ENCODE measurements around the gene TAAR9. TPM values are rescaled to one million over a fixed set of nuclear protein-coding genes. Genes with fewer than 3 reads are reported as not detected.

TAAR9 gene
- total RNA-seq, 4 donors from 2014 or later, result not detected

GRCh38 chr6:132496519-132497180, 41.4 kb upstream of the TAAR9 start:
- WGBS, 2 donors (ENCODE audit: low coverage in 1 of 2), result 36 to 56% methylated on average over 3 to 4 of the region's 4 CpGs
- no peak overlapping the region for H3K4me3 ChIP-seq
- H3K27me3 ChIP-seq, result no peaks in the 10 kb centered on the region
- intact Hi-C loops (cut with DNase I; ENCODE audit: low total_unique reads) (no loop called here), in situ Hi-C loops (cut with MboI; ENCODE audit: low pct_ligation_motif_present in 1 of 4, low pct_unique_long_range_greater_than_20kb in 1 of 4, low sequenced_read_pairs in 3 of 4) (loop anchor here in 1 of 4 donors (25.0 kb wide), 1 partner anchor 584 kb away; no protein-coding TSS in a partner anchor)
- H3K9me3 ChIP-seq, result no peaks in the 10 kb centered on the region
- DNase-seq, result no peak
- TF ChIP-seq POLR2A (IDR thresholded peaks at IDR 0.05) (no peak), CTCF (IDR thresholded peaks at IDR 0.05) (no peak), EP300 (IDR thresholded peaks at IDR 0.05; ENCODE audit: low read depth) (no peak), POLR2AphosphoS5 (IDR thresholded peaks at IDR 0.05) (no peak)
- peaks cover 0 to 7% (median under 1%) of the 10 kb centered on the region in 4 donors for H3K36me3 ChIP-seq
- H3K27ac ChIP-seq, result no peak overlapping the region
- H3K4me1 ChIP-seq, result peaks cover 0 to 31% (median 0%) of the 10 kb centered on the region in 4 donors

GRCh38 chr6:132498638-132499037, 39.4 kb upstream of the TAAR9 start:
- in situ Hi-C loops (cut with MboI; ENCODE audit: low pct_ligation_motif_present in 1 of 4, low pct_unique_long_range_greater_than_20kb in 1 of 4, low sequenced_read_pairs in 3 of 4) (loop anchor here in 1 of 4 donors (25.0 kb wide), 1 partner anchor 586 kb away; no protein-coding TSS in a partner anchor), intact Hi-C loops (cut with DNase I; ENCODE audit: low total_unique reads) (no loop called here)
- Histone ChIP-seq H3K4me3 (no peak overlapping the region), H3K27ac (no peak overlapping the region), H3K27me3 (no peaks in the 10 kb centered on the region), H3K36me3 (peaks cover 0 to 22% (median 3%) of the 10 kb centered on the region in 4 donors), H3K9me3 (no peaks in the 10 kb centered on the region), H3K4me1 (peaks cover 0 to 31% (median 0%) of the 10 kb centered on the region in 4 donors)
- WGBS, 2 donors (ENCODE audit: low coverage in 1 of 2), result 82 to 88% methylated on average over 3 of the region's 3 CpGs
- DNase-seq, result no peak
- TF ChIP-seq EP300 (IDR thresholded peaks at IDR 0.05; ENCODE audit: low read depth) (no peak), POLR2AphosphoS5 (IDR thresholded peaks at IDR 0.05) (no peak), POLR2A (IDR thresholded peaks at IDR 0.05) (no peak), CTCF (IDR thresholded peaks at IDR 0.05) (no peak)

GRCh38 chr6:132499757-132500156, 38.3 kb upstream of the TAAR9 start:
- DNase-seq, result no peak
- H3K9me3 ChIP-seq, result no peaks in the 10 kb centered on the region
- H3K4me3 ChIP-seq, result no peak overlapping the region
- peaks cover 0 to 22% (median 3%) of the 10 kb centered on the region in 4 donors for H3K36me3 ChIP-seq
- H3K27me3 ChIP-seq, result no peaks in the 10 kb centered on the region
- in situ Hi-C loops (cut with MboI; ENCODE audit: low pct_ligation_motif_present in 1 of 4, low pct_unique_long_range_greater_than_20kb in 1 of 4, low sequenced_read_pairs in 3 of 4), result loop anchor here in 1 of 4 donors (25.0 kb wide), 1 partner anchor 587 kb away; no protein-coding TSS in a partner anchor
- intact Hi-C loops (cut with DNase I; ENCODE audit: low total_unique reads), result no loop called here
- TF ChIP-seq POLR2A (IDR thresholded peaks at IDR 0.05) (no peak), CTCF (IDR thresholded peaks at IDR 0.05) (no peak), POLR2AphosphoS5 (IDR thresholded peaks at IDR 0.05) (no peak), EP300 (IDR thresholded peaks at IDR 0.05; ENCODE audit: low read depth) (no peak)
- peaks cover 0 to 33% (median 5%) of the 10 kb centered on the region in 4 donors for H3K4me1 ChIP-seq
- WGBS, 2 donors (ENCODE audit: low coverage in 1 of 2), result 52% methylated on average over 3 to 4 of the region's 4 CpGs
- no peak overlapping the region for H3K27ac ChIP-seq

GRCh38 chr6:132504757-132505156, 33.3 kb upstream of the TAAR9 start:
- Histone ChIP-seq H3K4me3 (no peak overlapping the region), H3K4me1 (peaks cover 4 to 38% (median 14%) of the 10 kb centered on the region in 4 donors), H3K27ac (no peak overlapping the region), H3K27me3 (no peaks in the 10 kb centered on the region), H3K9me3 (no peaks in the 10 kb centered on the region), H3K36me3 (peaks cover 0 to 17% (median 3%) of the 10 kb centered on the region in 4 donors)
- in situ Hi-C loops (cut with MboI; ENCODE audit: low pct_ligation_motif_present in 1 of 4, low pct_unique_long_range_greater_than_20kb in 1 of 4, low sequenced_read_pairs in 3 of 4) (no loop called here), intact Hi-C loops (cut with DNase I; ENCODE audit: low total_unique reads) (no loop called here)
- 71 to 81% methylated on average over 5 of the region's 5 CpGs for WGBS, 2 donors (ENCODE audit: low coverage in 1 of 2)
- TF ChIP-seq EP300 (IDR thresholded peaks at IDR 0.05; ENCODE audit: low read depth), result no peak
- no peak for DNase-seq

Measured in transverse colon (tissue), 4 donors.